Nephron (organoid): ENCODE measurements around the gene SERP1.

Experiments
- H3K27ac Mint-ChIP-seq, 3 experiments: 2 replicates each; pipeline ENCODE4 v1.8.0; 2020; ENCODE audit warnings: mixed read lengths in 3 of 3, mild to moderate bottlenecking in 2 of 3, moderate library complexity in 1 of 3
- H3K27me3 Mint-ChIP-seq: 2 replicates; pipeline ENCODE4 v1.8.0; 2021; ENCODE audit warnings: low read depth, mild to moderate bottlenecking, moderate library complexity, mixed read lengths
- H3K36me3 Mint-ChIP-seq: 2 replicates; pipeline ENCODE4 v1.8.0; 2020; ENCODE audit warnings: low read depth, mixed read lengths
- H3K4me1 Mint-ChIP-seq: 2 replicates; pipeline ENCODE4 v1.8.0; 2020; ENCODE audit warnings: mixed read lengths
- H3K4me3 Mint-ChIP-seq, 3 experiments: 2 replicates each; pipeline ENCODE4 v1.8.0; 2020; ENCODE audit warnings: mild to moderate bottlenecking in 3 of 3, mixed read lengths in 3 of 3, moderate library complexity in 2 of 3
- H3K9me3 Mint-ChIP-seq: 2 replicates; pipeline ENCODE4 v1.8.0; 2020; ENCODE audit warnings: mixed read lengths
- CTCF ChIP-seq, 3 experiments: fragments of 200-600 bp; sonication (generic); IDR thresholded peaks; one replicate each; pipeline ENCODE4 v1.5.0; 2021; ENCODE audit warnings: antibody characterized with exemption in 3 of 3; ENCODE audit not compliant: unreplicated experiment in 3 of 3

Gene SERP1

GRCh38 chr3:150582620-150583019 lies 36.3 kb upstream of the SERP1 start:
- H3K9me3 Mint-ChIP-seq: no peaks in the 10 kb centered on the region
- H3K4me3 Mint-ChIP-seq: no peak overlapping the region
- H3K27me3 Mint-ChIP-seq: no peaks in the 10 kb centered on the region
- H3K36me3 Mint-ChIP-seq: peaks cover 29% of the 10 kb centered on the region
- no peak overlapping the region for H3K27ac Mint-ChIP-seq
- TF ChIP-seq CTCF (IDR thresholded peaks at IDR 0.05; ENCODE audit: unreplicated experiment in 3 of 3): no peak
- no peaks in the 10 kb centered on the region for H3K4me1 Mint-ChIP-seq

- H3K4me3 Mint-ChIP-seq: no peak overlapping the region
- no peak overlapping the region for H3K27ac Mint-ChIP-seq
- H3K9me3 Mint-ChIP-seq: no peaks in the 10 kb centered on the region
- H3K27me3 Mint-ChIP-seq: no peaks in the 10 kb centered on the region
- TF ChIP-seq CTCF (IDR thresholded peaks at IDR 0.05; ENCODE audit: unreplicated experiment in 3 of 3): no peak
- peaks cover 44% of the 10 kb centered on the region for H3K36me3 Mint-ChIP-seq
- no peaks in the 10 kb centered on the region for H3K4me1 Mint-ChIP-seq
These were observed 34.9 kb upstream of the SERP1 start for GRCh38 chr3:150581174-150581573.

- H3K27ac Mint-ChIP-seq: no peak overlapping the region
- no peak for TF ChIP-seq CTCF (IDR thresholded peaks at IDR 0.05; ENCODE audit: unreplicated experiment in 3 of 3)
- H3K9me3 Mint-ChIP-seq: no peaks in the 10 kb centered on the region
- peaks cover 49% of the 10 kb centered on the region for H3K36me3 Mint-ChIP-seq
- no peaks in the 10 kb centered on the region for H3K27me3 Mint-ChIP-seq
- no peaks in the 10 kb centered on the region for H3K4me1 Mint-ChIP-seq
- no peak overlapping the region for H3K4me3 Mint-ChIP-seq
These were observed 31.6 kb upstream of the SERP1 start for GRCh38 chr3:150577855-150578254.

GRCh38 chr3:150567328-150567727 lies 21.0 kb upstream of the SERP1 start:
- no peaks in the 10 kb centered on the region for H3K4me1 Mint-ChIP-seq
- H3K27ac Mint-ChIP-seq: no peak overlapping the region
- no peaks in the 10 kb centered on the region for H3K9me3 Mint-ChIP-seq
- H3K36me3 Mint-ChIP-seq: peaks cover 63% of the 10 kb centered on the region
- no peak overlapping the region for H3K4me3 Mint-ChIP-seq
- no peaks in the 10 kb centered on the region for H3K27me3 Mint-ChIP-seq
- TF ChIP-seq CTCF (IDR thresholded peaks at IDR 0.05; ENCODE audit: unreplicated experiment in 3 of 3): no peak

- Mint-ChIP-seq H3K27ac (no peak overlapping the region), H3K4me1 (no peaks in the 10 kb centered on the region), H3K27me3 (no peaks in the 10 kb centered on the region), H3K36me3 (peaks cover 53% of the 10 kb centered on the region), H3K9me3 (no peaks in the 10 kb centered on the region), H3K4me3 (no peak overlapping the region)
- TF ChIP-seq CTCF (IDR thresholded peaks at IDR 0.05; ENCODE audit: unreplicated experiment in 3 of 3): no peak
These were observed 17.9 kb upstream of the SERP1 start for GRCh38 chr3:150564243-150564642.

- H3K4me3 Mint-ChIP-seq: no peak overlapping the region
These were observed 11.4 kb upstream of the SERP1 start for GRCh38 chr3:150557725-150558124.

More at GRCh38 chr3:150557725-150558124, 11.4 kb upstream of the SERP1 start:
- Mint-ChIP-seq H3K27ac (no peak overlapping the region), H3K27me3 (no peaks in the 10 kb centered on the region), H3K36me3 (peaks cover 57% of the 10 kb centered on the region), H3K4me1 (no peaks in the 10 kb centered on the region), H3K9me3 (no peaks in the 10 kb centered on the region)
- no peak for TF ChIP-seq CTCF (IDR thresholded peaks at IDR 0.05; ENCODE audit: unreplicated experiment in 3 of 3)
